GM12872 (cell line): ENCODE results near the gene SPATA6L.

Experiments used
- TF ChIP-seq, protein P1 (sequence below): IDR thresholded peaks from 3 replicates; pipeline ENCODE4 v1.5.1; 2011; ENCODE audit warnings: low read depth, mild to moderate bottlenecking, low read length, moderate library complexity; ENCODE audit not compliant: insufficient read depth

SPATA6L gene

DNA sequence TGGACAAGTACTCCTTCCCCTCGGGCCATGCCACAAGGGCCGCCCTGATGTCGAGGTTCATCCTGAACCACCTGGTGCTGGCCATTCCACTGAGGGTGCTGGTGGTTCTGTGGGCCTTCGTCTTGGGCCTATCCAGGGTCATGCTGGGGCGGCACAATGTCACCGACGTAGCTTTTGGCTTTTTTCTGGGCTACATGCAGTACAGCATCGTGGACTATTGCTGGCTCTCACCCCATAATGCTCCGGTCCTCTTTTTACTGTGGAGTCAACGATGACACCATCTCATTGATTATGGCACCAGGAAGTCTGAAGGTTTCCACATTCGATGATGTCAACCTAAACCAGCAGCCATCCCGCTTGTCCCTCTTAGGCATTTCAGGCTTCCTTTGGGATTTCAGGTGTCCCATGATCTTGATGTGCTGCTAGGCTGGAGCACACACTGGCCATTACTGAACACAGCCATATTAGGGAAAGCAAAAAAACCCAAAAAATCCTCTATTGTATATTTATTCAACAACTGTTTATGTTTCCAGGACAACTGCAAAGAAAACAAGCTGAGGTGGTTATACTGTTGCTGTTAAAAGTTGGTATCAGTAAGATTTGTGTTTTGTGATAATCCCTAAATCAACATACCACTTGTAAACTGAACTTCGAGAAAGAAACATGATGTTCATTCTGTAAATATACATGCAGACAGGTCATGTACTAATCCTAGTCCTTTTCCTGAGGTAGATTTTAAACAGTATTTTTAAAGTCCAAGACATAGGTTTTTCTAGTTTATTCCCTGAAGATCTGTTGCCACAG, 3.1 kb downstream of the SPATA6L start:
- TF ChIP-seq, protein P1, sequence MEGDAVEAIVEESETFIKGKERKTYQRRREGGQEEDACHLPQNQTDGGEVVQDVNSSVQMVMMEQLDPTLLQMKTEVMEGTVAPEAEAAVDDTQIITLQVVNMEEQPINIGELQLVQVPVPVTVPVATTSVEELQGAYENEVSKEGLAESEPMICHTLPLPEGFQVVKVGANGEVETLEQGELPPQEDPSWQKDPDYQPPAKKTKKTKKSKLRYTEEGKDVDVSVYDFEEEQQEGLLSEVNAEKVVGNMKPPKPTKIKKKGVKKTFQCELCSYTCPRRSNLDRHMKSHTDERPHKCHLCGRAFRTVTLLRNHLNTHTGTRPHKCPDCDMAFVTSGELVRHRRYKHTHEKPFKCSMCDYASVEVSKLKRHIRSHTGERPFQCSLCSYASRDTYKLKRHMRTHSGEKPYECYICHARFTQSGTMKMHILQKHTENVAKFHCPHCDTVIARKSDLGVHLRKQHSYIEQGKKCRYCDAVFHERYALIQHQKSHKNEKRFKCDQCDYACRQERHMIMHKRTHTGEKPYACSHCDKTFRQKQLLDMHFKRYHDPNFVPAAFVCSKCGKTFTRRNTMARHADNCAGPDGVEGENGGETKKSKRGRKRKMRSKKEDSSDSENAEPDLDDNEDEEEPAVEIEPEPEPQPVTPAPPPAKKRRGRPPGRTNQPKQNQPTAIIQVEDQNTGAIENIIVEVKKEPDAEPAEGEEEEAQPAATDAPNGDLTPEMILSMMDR = no peak

DNA sequence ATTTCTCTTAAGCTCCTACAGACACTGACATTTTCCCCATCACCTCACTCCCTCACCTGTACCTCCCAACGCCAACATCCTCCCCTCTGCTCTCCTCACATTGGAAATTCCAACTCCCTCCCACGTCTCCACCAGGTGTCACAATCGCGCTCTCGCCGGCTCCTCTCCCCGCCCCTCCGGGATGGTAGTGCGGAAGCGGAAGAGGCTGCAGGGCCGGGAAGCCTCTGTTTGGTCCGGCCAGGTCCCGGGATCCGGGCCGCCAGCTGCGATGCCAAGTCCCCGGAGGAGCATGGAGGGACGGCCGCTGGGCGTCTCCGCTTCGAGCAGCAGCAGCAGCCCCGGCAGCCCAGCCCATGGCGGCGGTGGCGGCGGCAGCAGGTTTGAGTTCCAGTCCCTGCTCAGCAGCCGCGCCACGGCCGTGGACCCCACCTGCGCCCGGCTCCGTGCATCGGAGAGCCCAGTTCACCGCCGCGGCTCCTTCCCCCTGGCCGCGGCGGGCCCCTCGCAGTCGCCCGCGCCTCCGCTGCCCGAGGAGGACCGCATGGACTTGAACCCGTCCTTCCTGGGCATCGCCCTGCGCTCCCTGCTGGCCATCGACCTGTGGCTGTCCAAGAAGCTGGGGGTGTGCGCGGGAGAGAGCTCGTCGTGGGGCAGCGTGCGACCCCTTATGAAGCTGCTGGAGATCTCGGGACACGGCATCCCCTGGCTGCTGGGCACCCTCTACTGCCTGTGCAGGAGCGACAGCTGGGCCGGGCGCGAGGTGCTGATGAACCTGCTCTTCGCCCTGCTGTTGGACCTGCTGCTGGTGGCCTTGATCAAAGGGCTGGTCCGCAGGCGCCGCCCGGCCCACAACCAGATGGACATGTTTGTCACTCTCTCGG, 3.9 kb downstream of the SPATA6L start, which contains the start of gene PLPP6:
Gene PLPP6, plus strand, starts transcription at position 187 of the 881 bp plus-strand sequence. Its CDS starts 82 bp downstream, at position 269.
- TF ChIP-seq, protein P1 = peak; percentile 51

DNA sequence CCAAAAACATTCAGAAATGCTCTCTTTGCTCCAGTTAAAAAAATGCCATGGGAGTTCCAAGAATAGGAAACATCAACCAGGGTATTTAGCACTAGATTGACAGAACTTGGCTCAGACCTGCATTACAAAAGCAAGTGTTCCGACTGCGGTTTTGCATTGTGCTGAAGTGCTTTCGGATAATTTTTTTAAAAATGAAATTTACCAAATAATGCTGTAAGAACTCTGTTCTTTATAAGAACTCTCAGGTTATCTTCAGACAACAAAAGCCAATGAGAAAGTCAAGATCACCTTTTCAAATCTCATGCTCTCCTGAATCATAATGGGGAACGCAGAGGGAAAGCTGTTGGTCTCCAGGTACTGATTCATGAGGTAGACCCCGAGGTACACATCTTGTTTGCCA, 4.7 kb downstream of the SPATA6L start:
- TF ChIP-seq, protein P1 = no peak

- TF ChIP-seq, protein P1 = no peak
Measured at GRCh38 chr9:4661165-4661564, 5.1 kb downstream of the SPATA6L start.

DNA sequence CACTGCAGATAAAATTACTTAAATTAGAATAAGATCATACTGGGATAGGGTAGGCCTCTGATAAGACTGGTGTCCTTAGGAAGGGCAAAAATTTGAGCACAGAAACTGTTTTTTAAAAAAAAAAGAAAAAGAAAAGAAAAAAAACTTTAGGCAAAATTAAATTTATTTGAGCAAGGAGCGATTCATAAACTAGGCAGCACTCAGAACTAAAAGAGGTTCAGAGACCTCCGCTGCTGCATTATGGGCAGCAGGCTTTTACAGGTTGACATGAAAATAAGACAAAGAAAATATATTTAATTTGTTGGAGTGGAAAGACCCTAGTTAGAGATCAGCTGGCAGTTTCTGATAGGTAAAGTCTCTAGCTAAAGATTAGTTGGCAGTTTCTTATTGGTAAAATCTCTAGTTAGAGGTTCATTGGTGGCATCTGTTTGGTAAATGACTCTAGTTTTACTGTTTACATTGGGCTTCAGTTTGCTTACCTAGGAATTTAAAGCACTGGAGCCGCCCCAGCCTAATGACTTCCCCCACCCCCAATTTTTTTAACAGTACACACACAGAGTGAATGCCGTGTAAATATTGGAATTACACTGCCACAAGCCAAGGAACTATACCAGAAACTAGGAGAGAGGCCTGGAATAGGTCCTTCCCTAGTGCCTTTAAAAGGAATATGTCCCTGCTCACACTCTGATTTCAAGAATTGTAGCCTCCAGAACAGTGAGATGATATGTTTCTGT, 8.7 kb downstream of the SPATA6L start:
- TF ChIP-seq, protein P1 = no peak

DNA sequence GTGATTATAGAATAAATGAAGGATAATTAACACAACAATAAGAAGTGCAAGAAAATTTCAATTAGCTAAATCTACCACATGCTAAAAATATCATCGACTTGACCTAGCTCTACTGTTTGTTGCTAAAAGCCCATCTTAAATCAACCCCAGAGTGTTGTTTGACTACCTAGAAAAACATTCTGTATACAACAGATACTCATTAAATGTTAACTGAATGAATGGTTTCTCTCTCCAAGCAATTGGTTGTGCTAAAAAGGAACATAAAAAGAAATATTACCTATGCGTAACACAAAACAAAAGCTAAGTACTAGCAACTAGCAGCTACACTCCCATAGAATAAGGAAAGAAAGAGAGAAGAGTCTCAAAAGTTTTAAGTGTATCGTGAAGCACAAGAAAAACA, 9.7 kb downstream of the SPATA6L start:
- TF ChIP-seq, protein P1 = no peak

DNA sequence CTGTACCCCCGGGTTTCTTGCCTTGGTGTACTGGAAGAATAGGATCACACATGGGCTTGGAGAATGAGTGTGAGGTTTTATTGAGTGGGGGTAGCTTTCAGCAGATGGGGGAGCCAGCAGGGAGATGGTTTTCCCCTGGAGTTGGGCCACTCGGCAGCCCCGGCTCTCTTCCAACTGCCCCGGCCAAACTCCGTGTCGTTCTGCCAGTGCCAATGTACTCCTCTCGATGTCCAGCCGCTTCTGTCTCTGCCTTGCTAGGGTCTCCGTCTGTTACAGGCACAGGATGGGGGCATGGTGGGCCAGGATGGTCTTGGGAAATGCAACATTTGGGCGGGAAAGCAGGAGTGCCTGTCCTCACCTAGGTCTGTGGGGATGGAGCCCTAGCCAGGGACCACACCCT, 11.7 kb downstream of the SPATA6L start:
- TF ChIP-seq, protein P1 = no peak
